Measurements from ENCODE around the gene SEMA5A. TPM values are rescaled to one million over a fixed set of nuclear protein-coding genes. Genes with fewer than 3 reads are reported as not detected.
A peak's percentile ranks its signal among the peaks of the same experiment; 100 is the strongest.

SEMA5A gene, protein sequence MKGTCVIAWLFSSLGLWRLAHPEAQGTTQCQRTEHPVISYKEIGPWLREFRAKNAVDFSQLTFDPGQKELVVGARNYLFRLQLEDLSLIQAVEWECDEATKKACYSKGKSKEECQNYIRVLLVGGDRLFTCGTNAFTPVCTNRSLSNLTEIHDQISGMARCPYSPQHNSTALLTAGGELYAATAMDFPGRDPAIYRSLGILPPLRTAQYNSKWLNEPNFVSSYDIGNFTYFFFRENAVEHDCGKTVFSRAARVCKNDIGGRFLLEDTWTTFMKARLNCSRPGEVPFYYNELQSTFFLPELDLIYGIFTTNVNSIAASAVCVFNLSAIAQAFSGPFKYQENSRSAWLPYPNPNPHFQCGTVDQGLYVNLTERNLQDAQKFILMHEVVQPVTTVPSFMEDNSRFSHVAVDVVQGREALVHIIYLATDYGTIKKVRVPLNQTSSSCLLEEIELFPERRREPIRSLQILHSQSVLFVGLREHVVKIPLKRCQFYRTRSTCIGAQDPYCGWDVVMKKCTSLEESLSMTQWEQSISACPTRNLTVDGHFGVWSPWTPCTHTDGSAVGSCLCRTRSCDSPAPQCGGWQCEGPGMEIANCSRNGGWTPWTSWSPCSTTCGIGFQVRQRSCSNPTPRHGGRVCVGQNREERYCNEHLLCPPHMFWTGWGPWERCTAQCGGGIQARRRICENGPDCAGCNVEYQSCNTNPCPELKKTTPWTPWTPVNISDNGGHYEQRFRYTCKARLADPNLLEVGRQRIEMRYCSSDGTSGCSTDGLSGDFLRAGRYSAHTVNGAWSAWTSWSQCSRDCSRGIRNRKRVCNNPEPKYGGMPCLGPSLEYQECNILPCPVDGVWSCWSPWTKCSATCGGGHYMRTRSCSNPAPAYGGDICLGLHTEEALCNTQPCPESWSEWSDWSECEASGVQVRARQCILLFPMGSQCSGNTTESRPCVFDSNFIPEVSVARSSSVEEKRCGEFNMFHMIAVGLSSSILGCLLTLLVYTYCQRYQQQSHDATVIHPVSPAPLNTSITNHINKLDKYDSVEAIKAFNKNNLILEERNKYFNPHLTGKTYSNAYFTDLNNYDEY
- total RNA-seq: not detected

DNA sequence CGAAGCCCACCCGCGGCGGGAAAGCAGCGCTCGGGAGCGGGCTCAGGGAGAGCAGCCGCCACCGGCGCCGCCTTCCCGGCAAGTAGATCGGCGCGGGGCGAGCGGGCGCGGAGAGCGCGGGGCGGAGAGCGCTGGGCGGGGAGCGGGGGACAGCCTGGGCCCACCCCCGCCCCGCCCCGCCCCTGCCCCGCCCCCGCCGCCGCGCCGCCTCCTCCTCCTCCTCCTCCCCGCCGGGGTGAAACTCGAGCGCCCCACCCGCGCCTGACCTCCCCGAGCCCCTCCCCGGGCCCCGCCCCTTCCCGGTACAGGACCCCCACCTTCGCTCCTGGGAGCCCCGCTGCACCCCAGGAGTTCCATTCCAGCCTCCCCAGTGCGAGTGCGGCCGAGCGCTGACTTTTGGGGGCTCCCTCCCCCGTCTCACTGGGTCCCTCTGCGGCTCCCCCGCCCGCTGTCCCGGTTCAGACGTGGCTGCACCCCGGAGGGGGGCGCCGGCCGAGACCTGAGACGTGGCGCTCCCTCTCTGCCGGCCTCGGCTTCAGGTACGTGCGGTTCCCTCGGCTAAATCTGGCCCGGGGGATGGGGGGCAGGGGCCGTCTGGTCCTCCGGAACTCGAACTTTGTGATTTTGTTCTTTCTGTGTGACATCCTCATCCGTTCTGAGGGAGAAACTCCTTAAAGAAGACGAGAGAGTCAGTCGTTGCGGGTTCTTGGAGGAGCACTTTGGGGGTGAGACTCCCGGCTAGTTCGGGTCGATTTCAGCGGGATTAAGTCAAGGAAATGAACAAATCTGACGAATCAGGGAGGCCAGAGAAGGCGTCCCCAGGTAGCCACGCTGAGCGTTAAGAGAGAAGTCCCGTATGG, at the start of gene SEMA5A:
TSS of gene SEMA5A (minus strand) at position 84 of the 860 bp plus-strand sequence. CDS start 166,129 bp downstream, outside the sequence.
- DNase-seq (ENCODE audit: low spot score): no peak
- H3K27ac Mint-ChIP-seq: no peak within 1 kb of the TSS

DNA sequence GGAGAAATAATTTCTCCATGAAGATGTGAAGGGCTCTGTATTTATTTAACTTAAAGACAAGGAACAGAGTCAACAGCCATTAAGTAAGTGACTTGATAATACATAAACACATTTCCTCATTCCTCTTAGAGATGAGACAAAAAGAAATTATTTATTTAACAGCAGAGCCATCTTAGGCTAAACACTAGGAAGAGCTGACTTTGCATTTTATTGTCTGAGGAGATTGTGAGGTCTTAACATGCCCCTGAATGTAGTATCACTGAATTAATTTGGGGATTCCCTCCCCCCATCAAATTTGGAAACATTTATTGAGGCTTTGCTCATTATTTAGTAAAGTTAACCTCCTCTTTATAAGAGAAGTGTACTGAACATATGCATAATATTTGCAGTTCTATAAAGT, 49.0 kb upstream of the SEMA5A start:
- Mint-ChIP-seq H3K9me3 (peaks cover 11% of the 10 kb centered on the region), H3K4me1 (ENCODE audit: low read depth in 2 of 2) (no peaks in the 10 kb centered on the region), H3K36me3 (no peaks in the 10 kb centered on the region), H3K4me3 (no peak overlapping the region), H3K27ac (no peak overlapping the region), H3K27me3 (no peaks in the 10 kb centered on the region)
- DNase-seq (ENCODE audit: low spot score) (no peak), ATAC-seq (no peak)

More for the DNA sequence above, at the start of gene SEMA5A:
- H3K36me3 Mint-ChIP-seq: peaks cover 4% of the 10 kb centered on the region
- peak in 1 of 2 donors; percentile 28 for ATAC-seq
- H3K4me1 Mint-ChIP-seq (ENCODE audit: low read depth in 2 of 2): peaks cover 0 to 6% of the 10 kb centered on the region in 2 donors
- H3K27me3 Mint-ChIP-seq: peaks cover 13 to 16% of the 10 kb centered on the region in 2 donors
- no peaks in the 10 kb centered on the region for H3K9me3 Mint-ChIP-seq
- H3K4me3 Mint-ChIP-seq: peak within 1 kb of the TSS; percentile 25

DNA sequence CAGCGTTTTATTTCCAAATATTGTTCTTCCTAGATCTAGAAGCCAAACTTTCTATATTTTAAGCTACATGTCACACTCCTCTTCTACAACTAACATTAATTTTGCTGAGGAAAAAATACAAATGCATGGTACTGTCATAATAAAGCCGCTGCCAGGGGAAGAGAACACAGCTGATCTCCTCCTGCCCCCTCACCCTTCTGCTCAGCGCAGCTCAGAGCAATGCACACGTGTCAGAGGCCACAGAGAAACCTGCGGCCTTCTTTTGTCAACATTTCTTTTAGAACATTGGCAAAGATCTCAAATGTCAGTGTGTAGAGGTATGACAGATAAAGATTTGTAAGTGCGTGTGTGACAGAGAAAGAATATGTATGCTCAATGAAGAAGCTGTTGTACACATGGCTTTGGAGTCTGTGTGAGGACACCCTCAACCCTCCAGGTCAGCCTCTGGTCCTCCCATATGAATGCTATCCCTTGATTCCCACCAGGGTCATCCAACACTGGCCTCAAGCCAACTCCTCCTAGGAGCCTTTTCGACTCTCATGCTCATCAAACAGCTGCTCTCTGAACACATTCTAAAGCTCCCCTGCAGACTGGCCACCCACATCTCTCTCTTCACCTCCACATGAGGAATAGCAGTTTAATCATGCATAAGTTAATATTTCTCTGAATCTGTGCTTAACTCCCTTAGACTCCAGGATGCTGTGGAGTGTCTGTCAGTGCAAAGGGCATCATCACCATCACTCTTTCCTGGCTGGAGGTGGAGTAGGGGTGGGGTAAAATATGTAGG, 43.4 kb upstream of the SEMA5A start:
- Mint-ChIP-seq H3K4me3 (no peak overlapping the region), H3K36me3 (no peaks in the 10 kb centered on the region), H3K27me3 (no peaks in the 10 kb centered on the region), H3K4me1 (ENCODE audit: low read depth in 2 of 2) (no peaks in the 10 kb centered on the region), H3K27ac (no peak overlapping the region), H3K9me3 (peaks cover 13% of the 10 kb centered on the region)
- ATAC-seq: no peak
- no peak for DNase-seq (ENCODE audit: low spot score)

DNA sequence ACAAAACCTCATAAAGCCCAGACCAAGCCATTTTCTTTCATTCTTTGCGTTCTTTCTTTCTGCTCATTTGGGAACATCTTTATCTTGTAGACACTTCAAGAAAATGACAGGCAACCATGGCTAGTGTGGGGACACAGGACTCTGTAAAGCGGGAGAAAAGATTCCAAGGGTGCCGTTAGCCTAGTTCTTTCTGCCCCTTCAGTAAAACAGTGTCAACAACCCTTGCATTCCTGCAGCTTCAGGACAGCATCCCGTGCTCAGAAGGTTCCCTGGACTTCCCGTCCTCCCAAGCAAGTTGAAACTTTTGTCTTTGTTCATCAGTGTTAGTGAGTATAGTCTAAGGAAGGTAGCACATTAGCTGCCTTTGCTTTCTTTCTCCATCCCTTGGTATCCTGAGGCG, 42.4 kb upstream of the SEMA5A start:
- Mint-ChIP-seq H3K4me1 (ENCODE audit: low read depth in 2 of 2) (no peaks in the 10 kb centered on the region), H3K4me3 (no peak overlapping the region), H3K36me3 (no peaks in the 10 kb centered on the region), H3K27ac (no peak overlapping the region), H3K27me3 (no peaks in the 10 kb centered on the region), H3K9me3 (peaks cover 13% of the 10 kb centered on the region)
- DNase-seq (ENCODE audit: low spot score) (no peak), ATAC-seq (no peak)

DNA sequence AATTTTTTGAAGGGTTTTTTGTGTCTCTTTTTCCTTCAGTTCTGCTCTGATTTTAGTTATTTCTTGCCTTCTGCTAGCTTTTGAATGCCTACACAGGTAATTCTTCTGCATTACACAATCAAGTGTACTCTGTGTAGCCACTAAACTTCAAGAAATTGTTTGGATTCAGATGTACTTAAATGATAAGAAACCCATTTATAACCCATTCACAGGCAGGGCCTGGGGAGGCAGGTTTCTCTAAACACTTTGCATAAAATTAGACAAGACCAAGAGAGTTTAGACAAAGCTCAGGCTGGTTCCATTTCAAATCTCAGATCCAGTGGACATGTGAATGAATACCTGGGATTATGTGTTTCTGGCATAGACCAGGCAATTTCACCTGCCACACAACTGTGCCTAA, 41.3 kb upstream of the SEMA5A start:
- H3K36me3 Mint-ChIP-seq: no peaks in the 10 kb centered on the region
- H3K27me3 Mint-ChIP-seq: no peaks in the 10 kb centered on the region
- H3K27ac Mint-ChIP-seq: no peak overlapping the region
- no peak for ATAC-seq
- H3K9me3 Mint-ChIP-seq: peaks cover 8% of the 10 kb centered on the region
- H3K4me3 Mint-ChIP-seq: no peak overlapping the region
- H3K4me1 Mint-ChIP-seq (ENCODE audit: low read depth in 2 of 2): no peaks in the 10 kb centered on the region
- DNase-seq (ENCODE audit: low spot score): no peak

DNA sequence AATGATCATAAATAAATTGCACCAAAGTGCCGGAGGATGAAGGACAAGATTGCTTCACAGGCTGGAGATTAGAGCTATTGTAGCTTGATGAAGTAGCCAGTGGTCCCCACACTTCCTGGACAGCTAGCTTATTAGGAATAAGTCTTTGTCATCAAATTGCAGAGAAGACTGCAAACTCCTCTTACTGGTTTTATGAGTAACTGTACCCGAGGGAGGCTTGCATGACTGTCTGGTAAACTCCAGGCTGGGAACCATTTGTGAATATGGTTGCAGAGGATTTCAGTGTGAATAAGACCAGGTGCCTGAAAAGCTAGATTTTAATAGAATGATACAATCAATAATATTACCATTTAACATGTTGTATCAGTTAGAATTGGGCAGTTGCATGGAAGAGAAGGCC, 36.5 kb upstream of the SEMA5A start:
- Mint-ChIP-seq H3K27me3 (no peaks in the 10 kb centered on the region), H3K9me3 (peaks cover 7% of the 10 kb centered on the region), H3K4me3 (no peak overlapping the region), H3K36me3 (no peaks in the 10 kb centered on the region), H3K4me1 (ENCODE audit: low read depth in 2 of 2) (no peaks in the 10 kb centered on the region), H3K27ac (no peak overlapping the region)
- DNase-seq (ENCODE audit: low spot score) (no peak), ATAC-seq (no peak)

DNA sequence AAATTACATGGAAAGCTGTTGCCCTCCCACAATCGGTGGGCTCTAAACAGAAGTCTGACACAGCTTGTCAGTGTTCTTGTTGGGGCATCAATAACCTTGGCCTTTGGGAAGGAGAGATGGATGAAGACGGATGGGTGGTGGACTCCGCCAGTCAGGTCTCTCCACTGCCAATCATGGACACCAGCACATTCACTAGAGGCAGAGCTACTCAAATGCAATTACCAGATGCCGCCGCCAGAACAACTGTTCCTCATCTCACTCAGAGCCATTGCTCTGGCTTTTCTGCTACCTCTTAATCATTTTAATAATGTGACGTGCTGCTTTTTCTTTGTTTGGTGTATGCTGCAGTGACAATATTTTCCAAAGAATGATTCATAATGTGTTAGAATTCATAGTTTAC, 27.9 kb upstream of the SEMA5A start:
- H3K36me3 Mint-ChIP-seq: no peaks in the 10 kb centered on the region
- peaks cover 7% of the 10 kb centered on the region for H3K9me3 Mint-ChIP-seq
- no peak overlapping the region for H3K4me3 Mint-ChIP-seq
- no peak overlapping the region for H3K27ac Mint-ChIP-seq
- DNase-seq (ENCODE audit: low spot score): no peak
- ATAC-seq: no peak
- H3K27me3 Mint-ChIP-seq: no peaks in the 10 kb centered on the region
- H3K4me1 Mint-ChIP-seq (ENCODE audit: low read depth in 2 of 2): no peaks in the 10 kb centered on the region

DNA sequence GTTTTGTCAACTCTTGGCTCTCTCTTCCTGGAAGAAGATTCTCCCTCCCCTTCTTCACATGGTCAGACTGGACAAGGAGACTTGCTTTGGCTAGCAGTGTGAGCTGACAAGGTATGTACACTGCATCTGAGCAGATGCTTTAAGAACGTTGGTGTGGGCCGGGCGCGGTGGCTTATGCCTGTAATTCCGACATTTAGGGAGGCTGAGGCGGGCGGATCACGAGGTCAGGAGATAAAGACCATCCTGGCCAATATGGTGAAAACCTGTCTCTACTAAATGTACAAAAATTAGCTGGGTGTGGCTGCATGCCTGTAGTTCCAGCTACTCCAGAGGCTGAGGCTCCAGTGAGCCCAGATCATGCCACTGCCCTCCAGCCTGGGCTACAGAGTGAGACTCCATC, 26.4 kb upstream of the SEMA5A start:
- no peak overlapping the region for H3K4me3 Mint-ChIP-seq
- no peaks in the 10 kb centered on the region for H3K4me1 Mint-ChIP-seq (ENCODE audit: low read depth in 2 of 2)
- no peaks in the 10 kb centered on the region for H3K27me3 Mint-ChIP-seq
- H3K9me3 Mint-ChIP-seq: peaks cover 8% of the 10 kb centered on the region
- no peak for ATAC-seq
- no peak overlapping the region for H3K27ac Mint-ChIP-seq
- DNase-seq (ENCODE audit: low spot score): no peak
- no peaks in the 10 kb centered on the region for H3K36me3 Mint-ChIP-seq

DNA sequence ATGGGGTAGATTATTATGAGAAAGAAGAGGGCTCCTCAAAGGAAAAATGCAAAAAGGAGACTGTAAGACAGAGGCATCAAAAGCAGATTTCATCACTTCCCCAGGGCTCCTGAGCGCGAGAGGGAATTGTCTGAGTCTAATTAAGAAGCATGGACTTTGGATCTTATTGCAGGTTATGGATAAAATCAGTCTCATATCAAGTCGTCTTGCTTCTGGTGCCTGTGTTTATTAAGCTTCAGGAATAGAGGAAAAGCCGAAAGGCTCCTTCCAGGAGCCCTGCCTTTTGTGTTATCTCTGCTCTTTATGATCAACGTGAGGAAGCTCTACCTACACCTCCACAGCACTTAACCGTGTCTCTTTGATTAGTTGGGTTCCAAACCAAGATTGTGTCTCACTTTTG, 25.0 kb upstream of the SEMA5A start:
- DNase-seq (ENCODE audit: low spot score): no peak
- H3K27me3 Mint-ChIP-seq: no peaks in the 10 kb centered on the region
- H3K9me3 Mint-ChIP-seq: peaks cover 8% of the 10 kb centered on the region
- no peaks in the 10 kb centered on the region for H3K36me3 Mint-ChIP-seq
- H3K4me3 Mint-ChIP-seq: no peak overlapping the region
- ATAC-seq: no peak
- H3K27ac Mint-ChIP-seq: no peak overlapping the region
- H3K4me1 Mint-ChIP-seq (ENCODE audit: low read depth in 2 of 2): no peaks in the 10 kb centered on the region

DNA sequence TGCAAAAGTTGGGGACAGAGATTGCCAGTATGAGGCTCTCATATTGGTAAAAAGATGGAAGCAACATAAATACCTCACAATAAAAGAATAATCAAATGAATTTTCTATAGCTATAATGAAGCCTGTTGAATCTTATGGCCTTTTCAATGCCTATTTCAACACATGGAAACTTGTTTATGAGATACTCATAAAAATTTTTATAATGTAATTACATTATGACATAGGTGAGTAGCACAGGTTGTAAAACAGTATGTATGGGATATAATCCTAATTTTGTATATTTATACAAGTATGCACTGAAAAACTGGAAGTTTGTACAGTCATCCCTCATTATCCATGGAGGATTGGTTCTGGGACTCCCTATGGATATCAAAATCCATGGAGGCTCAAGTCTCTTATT, 21.2 kb upstream of the SEMA5A start:
- ATAC-seq: no peak
- Mint-ChIP-seq H3K27me3 (no peaks in the 10 kb centered on the region), H3K36me3 (no peaks in the 10 kb centered on the region), H3K9me3 (peaks cover 3% of the 10 kb centered on the region), H3K4me3 (no peak overlapping the region), H3K4me1 (ENCODE audit: low read depth in 2 of 2) (no peaks in the 10 kb centered on the region), H3K27ac (no peak overlapping the region)
- DNase-seq (ENCODE audit: low spot score): no peak

DNA sequence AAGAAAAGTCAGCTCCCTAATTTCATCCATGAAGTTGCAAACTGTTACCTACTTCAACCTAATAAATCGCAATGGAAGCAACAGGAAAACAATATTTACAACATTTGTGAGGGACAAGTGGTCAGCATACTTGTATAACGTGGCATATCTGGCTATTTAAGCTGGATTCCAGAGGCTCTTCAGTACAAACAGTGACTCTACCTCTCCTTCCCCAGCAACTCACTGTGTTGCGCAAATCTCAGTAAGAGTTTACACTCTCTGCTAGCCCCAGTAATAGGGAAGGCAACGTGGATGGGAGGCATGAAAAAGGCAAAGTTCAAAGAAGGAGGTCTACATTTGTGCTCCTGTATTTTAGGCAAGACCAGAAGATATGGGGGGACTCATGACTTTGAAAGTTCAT, 18.9 kb upstream of the SEMA5A start:
- no peaks in the 10 kb centered on the region for H3K4me1 Mint-ChIP-seq (ENCODE audit: low read depth in 2 of 2)
- no peak for ATAC-seq
- DNase-seq (ENCODE audit: low spot score): no peak
- no peaks in the 10 kb centered on the region for H3K27me3 Mint-ChIP-seq
- H3K27ac Mint-ChIP-seq: no peak overlapping the region
- H3K9me3 Mint-ChIP-seq: peaks cover 6% of the 10 kb centered on the region
- H3K4me3 Mint-ChIP-seq: no peak overlapping the region
- H3K36me3 Mint-ChIP-seq: no peaks in the 10 kb centered on the region

DNA sequence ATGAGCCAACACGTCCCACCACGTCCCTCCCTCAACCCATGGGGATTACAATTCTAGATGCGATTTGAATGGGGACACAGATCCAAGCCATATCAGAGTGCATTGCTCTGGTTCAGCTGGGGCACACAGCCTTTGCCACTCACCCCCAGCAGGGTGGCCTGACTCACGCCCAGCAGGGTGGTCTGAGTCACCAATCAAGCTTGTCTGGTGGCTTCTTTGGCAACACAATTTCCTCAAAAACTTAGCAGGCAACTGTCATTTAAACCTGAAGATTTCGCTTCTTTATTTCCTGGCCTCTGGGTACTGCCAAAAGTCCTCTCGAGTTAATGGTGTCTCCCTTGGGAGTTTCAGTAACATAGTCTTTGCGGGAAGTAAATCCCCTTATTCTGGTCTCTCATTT, 16.3 kb upstream of the SEMA5A start:
- Mint-ChIP-seq H3K4me3 (no peak overlapping the region), H3K27me3 (no peaks in the 10 kb centered on the region), H3K9me3 (peaks cover 3% of the 10 kb centered on the region), H3K4me1 (ENCODE audit: low read depth in 2 of 2) (no peaks in the 10 kb centered on the region), H3K27ac (no peak overlapping the region), H3K36me3 (no peaks in the 10 kb centered on the region)
- ATAC-seq: no peak
- no peak for DNase-seq (ENCODE audit: low spot score)

DNA sequence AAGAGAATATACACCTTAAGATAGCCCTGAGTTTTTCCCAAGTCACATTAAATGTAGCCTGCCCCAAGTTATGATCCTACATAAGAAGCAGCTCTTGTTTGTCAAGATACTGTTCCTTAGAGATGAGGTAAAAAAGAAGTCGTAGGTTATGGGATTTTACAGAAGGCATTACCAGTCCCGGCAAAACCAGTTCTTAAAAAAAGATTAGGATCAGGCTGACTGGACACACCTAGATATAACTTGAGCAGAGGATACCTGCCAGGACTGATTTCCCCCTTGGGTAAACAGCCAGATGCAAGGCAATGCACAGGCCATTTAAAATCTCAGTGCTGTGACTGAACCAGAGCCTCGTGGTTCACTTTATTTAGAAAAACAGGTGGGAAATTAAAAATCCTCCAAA, 14.1 kb upstream of the SEMA5A start:
- Mint-ChIP-seq H3K27ac (no peak overlapping the region), H3K4me3 (no peak overlapping the region), H3K9me3 (peaks cover 10% of the 10 kb centered on the region), H3K27me3 (no peaks in the 10 kb centered on the region), H3K36me3 (no peaks in the 10 kb centered on the region), H3K4me1 (ENCODE audit: low read depth in 2 of 2) (no peaks in the 10 kb centered on the region)
- ATAC-seq (no peak), DNase-seq (ENCODE audit: low spot score) (no peak)

Data from natural killer cell treated with Interleukin-12 subunit alpha and Interleukin-12 subunit beta and Interleukin-15 and Interleukin-18, amount 100 ng/mL, for 72 hours (primary cell).